AG10803 (cell line): ENCODE measurements around the gene CNTN4.

Source experiments
- DNase-seq: peaks from one replicate; pipeline ENCODE4 v3.0.0; 2010; ENCODE audit warnings: low read depth
- H3K4me3 ChIP-seq: 2 replicates; pipeline ENCODE4 v1.5.1; 2011; ENCODE audit warnings: mild to moderate bottlenecking, low read length, control low read depth
- TF ChIP-seq, protein P1 (sequence below): conservative IDR thresholded peaks from 2 replicates; pipeline ENCODE4 v1.5.1; 2011; ENCODE audit warnings: mild to moderate bottlenecking, low read length, control low read depth, inconsistent platforms

CNTN4 gene

DNA sequence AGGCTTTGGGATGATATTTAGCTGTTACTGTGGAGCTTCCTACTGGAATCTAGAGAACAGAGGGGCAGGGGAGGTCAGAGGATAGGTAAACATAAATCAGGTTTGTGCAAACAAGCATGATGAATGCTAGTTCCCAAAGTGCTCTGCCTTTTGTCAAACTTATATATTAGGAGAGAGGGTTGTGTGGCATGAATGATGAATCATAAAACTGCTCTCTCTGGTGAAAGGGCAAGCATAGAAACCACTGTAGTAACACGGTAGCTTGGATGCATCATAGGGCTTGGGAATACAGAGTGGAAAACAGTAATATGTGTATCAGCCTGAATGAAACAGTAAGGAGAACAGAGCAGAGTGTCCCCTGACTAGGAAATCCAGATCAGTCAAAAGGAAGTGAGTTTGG lies 524.8 kb downstream of the CNTN4 start:
- DNase-seq = no peak
- no peak overlapping the region for H3K4me3 ChIP-seq
- TF ChIP-seq, protein P1, sequence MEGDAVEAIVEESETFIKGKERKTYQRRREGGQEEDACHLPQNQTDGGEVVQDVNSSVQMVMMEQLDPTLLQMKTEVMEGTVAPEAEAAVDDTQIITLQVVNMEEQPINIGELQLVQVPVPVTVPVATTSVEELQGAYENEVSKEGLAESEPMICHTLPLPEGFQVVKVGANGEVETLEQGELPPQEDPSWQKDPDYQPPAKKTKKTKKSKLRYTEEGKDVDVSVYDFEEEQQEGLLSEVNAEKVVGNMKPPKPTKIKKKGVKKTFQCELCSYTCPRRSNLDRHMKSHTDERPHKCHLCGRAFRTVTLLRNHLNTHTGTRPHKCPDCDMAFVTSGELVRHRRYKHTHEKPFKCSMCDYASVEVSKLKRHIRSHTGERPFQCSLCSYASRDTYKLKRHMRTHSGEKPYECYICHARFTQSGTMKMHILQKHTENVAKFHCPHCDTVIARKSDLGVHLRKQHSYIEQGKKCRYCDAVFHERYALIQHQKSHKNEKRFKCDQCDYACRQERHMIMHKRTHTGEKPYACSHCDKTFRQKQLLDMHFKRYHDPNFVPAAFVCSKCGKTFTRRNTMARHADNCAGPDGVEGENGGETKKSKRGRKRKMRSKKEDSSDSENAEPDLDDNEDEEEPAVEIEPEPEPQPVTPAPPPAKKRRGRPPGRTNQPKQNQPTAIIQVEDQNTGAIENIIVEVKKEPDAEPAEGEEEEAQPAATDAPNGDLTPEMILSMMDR = no peak

DNA sequence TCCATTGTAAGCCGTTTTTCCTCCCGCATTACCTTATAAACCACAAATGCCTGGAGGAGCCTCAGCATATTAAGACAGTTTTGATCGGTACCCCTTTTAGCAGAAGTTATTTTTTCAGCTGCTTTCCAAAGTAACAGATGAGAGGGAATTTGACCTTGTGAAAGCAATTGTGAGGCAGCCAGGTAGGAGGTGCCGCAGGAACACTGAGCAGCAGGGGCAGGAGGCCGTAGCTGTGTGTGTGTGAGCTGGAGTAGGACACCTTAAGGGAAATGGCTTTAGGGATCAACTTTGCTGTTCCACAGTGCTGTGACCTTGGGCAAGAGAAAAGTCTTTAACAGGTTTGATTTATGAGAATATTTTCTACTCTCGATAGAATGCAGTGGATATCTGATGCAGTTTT lies 529.5 kb downstream of the CNTN4 start:
- TF ChIP-seq, protein P1 = no peak
- no peak for DNase-seq
- no peak overlapping the region for H3K4me3 ChIP-seq

DNA sequence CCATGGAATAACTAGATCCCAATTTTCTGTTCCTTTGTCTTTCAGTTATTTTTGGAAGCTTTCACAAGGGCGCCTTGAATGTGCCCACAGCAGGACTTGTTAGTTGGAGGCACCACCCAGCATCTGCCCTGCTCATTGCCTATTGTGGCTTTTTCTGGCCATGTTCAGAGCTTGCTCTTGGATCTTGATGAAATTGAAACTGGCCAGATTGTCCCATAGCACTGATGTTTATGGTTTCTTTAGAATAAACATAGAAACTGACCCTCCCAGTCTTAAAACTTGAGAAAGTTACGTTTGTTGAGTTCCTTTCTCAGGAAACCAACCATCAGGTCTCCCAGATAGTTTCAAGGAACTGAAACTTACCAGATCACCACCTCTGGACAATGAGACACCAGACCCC lies 536.8 kb downstream of the CNTN4 start:
- H3K4me3 ChIP-seq = no peak overlapping the region
- no peak for DNase-seq
- TF ChIP-seq, protein P1 = no peak

DNA sequence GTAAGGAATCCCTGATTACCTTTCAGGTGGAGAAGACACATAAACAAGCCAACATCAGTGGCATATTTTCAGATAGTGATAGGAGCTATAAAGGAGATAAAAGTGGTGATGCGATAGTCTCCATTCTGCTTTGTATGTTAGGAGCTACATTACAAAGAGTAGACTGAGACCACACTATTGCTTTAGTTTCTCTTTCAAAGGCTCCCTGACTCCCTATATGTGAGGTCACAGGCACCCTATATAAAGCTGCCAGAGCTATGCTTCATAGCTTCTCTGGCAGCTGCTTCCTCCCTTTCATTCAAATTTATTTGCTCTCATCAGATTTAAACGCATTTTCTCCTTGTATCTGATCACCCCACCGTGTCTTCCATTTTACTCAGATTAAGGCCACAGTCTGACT lies 544.9 kb downstream of the CNTN4 start:
- DNase-seq = no peak
- TF ChIP-seq, protein P1 = no peak
- H3K4me3 ChIP-seq = no peak overlapping the region

DNA sequence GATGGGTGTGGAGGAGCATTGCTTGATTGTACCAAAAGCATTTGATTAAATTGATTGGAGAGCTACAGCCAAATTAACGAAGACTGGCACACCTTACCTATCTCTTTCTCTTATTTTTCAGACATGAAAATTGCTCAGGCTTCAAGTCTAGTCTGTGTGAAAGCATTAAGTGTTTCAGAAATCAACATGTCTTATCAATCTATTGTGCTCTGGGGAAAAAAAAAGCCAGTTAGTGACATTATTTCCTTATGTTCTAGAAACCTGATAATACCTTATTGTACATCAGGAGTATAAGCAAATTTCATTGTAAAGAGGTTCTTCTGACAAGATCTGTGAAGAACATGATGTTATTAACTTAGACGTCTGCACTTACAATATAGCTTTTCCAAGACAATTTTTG lies 546.3 kb downstream of the CNTN4 start:
- no peak overlapping the region for H3K4me3 ChIP-seq
- TF ChIP-seq, protein P1 = no peak
- no peak for DNase-seq

DNA sequence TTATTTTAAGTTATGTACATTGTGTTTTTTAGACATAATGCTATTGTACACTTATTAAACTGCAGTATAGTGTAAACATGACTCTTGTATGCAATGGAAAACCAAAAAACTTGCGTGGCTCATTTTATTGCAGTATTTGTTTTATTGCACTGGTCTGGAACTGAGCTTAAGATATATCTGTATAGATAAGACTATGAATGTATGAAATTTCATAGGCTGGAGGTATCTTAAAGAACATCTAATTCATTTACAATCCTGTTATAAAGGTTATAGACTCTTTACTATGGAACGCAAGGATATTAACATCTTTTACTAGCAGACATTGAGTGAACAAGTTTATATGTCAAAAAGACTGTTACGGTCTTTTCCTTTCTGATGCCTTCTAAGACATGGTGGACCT lies 552.1 kb downstream of the CNTN4 start:
- TF ChIP-seq, protein P1 = no peak
- no peak overlapping the region for H3K4me3 ChIP-seq
- DNase-seq = no peak

DNA sequence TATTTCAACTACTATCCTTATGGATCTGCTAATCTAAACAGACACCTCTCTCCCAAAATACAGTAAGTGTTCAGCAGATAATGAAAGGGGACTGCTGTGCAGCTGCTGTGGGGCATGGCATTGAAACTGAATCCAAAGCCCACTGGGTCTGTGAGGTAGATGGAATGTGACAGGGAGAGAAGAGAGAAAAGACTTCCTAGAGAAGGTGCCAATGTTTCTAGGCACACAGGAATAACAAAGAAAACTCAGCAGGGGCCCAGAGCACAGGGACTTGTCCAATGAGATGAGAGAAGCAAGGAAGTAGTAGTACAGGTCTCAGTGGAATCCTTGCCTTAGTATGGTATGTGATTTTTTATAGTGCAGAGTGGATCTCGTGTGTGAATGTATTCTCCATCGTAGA lies 553.7 kb downstream of the CNTN4 start:
- TF ChIP-seq, protein P1 = no peak
- no peak overlapping the region for H3K4me3 ChIP-seq

More for the DNA sequence above, 553.7 kb downstream of the CNTN4 start:
- DNase-seq = no peak
